ENCODE measurements around the gene TST.

Gene TST

DNA sequence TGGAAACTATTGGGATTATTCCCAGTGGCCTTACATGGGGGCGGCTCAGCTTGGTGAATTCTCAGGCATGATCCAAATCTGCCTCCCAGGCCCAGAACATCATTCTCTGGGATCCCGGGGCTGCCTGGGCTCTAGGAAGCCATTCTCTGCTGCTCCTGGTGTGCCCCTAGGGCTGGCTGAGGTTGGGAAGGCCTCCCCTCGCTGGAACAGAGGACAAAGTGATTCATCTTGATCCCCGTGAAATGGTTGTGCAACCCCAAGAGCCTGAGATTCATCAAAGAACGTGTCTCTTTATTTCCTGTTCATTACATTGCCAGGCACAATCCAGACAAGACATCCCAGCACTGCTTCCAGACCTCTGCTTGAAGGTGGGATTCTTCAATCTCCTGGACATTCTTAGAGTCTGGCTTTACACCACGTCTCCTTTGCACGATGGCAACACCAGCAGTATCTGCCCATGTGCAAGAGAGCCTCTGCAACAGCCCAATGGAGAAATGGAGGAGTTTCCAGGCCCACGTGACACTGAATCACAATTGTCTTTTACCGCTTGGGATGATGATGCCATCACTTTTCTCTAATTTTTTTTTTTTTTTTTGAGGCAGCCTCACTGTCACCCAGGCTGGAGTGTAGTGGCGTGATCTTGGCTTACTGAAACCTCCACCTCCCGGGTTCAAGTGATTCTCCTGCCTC, 52.3 kb downstream of the TST start:
- TF ChIP-seq, protein P1, sequence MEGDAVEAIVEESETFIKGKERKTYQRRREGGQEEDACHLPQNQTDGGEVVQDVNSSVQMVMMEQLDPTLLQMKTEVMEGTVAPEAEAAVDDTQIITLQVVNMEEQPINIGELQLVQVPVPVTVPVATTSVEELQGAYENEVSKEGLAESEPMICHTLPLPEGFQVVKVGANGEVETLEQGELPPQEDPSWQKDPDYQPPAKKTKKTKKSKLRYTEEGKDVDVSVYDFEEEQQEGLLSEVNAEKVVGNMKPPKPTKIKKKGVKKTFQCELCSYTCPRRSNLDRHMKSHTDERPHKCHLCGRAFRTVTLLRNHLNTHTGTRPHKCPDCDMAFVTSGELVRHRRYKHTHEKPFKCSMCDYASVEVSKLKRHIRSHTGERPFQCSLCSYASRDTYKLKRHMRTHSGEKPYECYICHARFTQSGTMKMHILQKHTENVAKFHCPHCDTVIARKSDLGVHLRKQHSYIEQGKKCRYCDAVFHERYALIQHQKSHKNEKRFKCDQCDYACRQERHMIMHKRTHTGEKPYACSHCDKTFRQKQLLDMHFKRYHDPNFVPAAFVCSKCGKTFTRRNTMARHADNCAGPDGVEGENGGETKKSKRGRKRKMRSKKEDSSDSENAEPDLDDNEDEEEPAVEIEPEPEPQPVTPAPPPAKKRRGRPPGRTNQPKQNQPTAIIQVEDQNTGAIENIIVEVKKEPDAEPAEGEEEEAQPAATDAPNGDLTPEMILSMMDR (IDR thresholded peaks at IDR 0.05; ENCODE audit: extremely low read depth, insufficient read depth, missing control alignments), result no peak
- DNase-seq (ENCODE audit: low spot score), result no peak
- in situ Hi-C loops (cut with MboI; ENCODE audit: low pct_unique_long_range_greater_than_20kb, low sequenced_read_pairs, unreplicated experiment), result no loop called here

DNA sequence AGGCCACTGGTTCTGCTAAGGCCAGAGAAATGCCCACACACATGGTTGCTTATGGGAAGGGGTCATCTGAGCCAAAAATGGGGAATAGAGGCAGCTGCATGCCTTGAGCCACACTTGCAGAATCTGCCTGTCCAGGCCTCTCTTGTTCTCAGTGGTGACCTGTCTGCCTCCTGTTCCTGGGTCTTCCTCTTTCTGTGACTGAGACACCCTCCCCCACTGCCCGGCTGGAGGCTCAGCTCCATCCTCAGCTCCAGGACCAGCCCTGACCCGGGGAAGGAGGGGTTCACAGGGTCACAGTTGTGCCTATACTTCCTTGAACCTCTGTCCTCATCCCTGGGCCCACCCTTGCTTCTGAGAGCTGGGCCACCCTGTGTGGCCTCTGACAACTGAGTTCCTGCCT, 53.6 kb downstream of the TST start:
- DNase-seq (ENCODE audit: low spot score), result no peak
- in situ Hi-C loops (cut with MboI; ENCODE audit: low pct_unique_long_range_greater_than_20kb, low sequenced_read_pairs, unreplicated experiment), result no loop called here
- TF ChIP-seq, protein P1 (IDR thresholded peaks at IDR 0.05; ENCODE audit: extremely low read depth, insufficient read depth, missing control alignments), result no peak

DNA sequence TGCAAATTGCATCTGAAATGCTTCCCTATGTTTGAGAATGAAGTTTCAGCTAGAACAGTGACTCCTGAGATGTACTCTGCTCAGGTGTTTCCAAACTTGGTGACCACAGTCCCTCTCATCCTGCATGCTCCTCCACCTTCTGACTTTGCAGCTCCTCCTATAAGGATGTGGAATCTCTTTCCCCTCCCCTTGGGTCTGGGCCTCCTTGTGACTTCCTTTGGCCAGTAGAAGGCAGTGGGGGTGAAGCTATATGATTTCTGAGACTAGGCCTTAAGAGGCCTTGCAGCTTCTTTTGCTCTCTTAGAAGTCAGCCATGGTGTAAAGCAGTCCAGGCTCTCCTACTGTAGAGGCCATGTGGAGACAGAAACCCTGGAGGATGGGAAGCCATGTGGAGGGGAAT, 55.1 kb downstream of the TST start:
- TF ChIP-seq, protein P1 (IDR thresholded peaks at IDR 0.05; ENCODE audit: extremely low read depth, insufficient read depth, missing control alignments), result no peak

DNA sequence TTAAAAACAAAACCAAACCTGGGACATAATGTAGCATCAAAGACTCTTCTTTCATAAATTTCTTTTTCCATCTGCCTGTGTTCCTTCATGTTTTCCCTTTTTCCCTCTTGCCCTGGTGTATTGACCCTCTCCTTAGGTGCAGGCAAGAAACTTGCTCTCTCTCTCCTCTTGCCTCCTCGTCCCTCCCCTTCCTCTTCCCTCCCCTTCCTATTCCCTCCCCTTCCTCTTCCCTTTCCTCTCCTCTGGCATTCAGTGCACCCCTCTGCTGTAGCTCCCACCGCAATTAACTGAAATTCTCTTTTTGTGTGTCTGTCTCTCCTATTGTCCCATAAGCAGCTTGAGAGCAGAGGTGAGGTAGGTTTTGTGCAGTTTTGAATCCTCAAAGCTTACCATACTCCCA, 55.9 kb downstream of the TST start:
- TF ChIP-seq, protein P1 (IDR thresholded peaks at IDR 0.05; ENCODE audit: extremely low read depth, insufficient read depth, missing control alignments), result no peak
- in situ Hi-C loops (cut with MboI; ENCODE audit: low pct_unique_long_range_greater_than_20kb, low sequenced_read_pairs, unreplicated experiment), result no loop called here
- no peak for DNase-seq (ENCODE audit: low spot score)

More for the DNA sequence above, 55.1 kb downstream of the TST start:
- no peak for DNase-seq (ENCODE audit: low spot score)
- in situ Hi-C loops (cut with MboI; ENCODE audit: low pct_unique_long_range_greater_than_20kb, low sequenced_read_pairs, unreplicated experiment), result no loop called here

DNA sequence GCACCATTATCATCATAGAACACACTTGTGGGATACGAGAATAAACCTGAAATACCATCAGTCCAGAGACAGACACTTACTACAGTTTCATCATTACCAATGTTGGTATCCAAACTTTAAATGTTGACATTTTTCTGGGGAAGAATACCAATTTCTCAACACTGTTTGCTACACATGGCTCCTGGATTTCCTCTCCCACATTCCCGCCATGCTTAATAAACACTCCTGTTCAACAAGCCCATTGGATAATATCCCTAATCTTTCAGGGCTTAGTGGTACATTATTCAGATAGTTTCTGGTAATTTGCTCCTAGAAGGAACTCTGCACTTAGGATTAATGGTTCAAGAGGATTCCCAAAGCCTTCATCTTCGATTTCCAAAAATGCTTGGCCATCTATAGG, 57.6 kb downstream of the TST start:
- TF ChIP-seq, protein P1 (IDR thresholded peaks at IDR 0.05; ENCODE audit: extremely low read depth, insufficient read depth, missing control alignments), result no peak
- in situ Hi-C loops (cut with MboI; ENCODE audit: low pct_unique_long_range_greater_than_20kb, low sequenced_read_pairs, unreplicated experiment), result no loop called here

More for the DNA sequence above, 57.6 kb downstream of the TST start:
- DNase-seq (ENCODE audit: low spot score), result no peak
